Breast epithelium (tissue), 3 donors: ENCODE data around the gene AFG3L2.

Experiments used
- POLR2A ChIP-seq: fragments of 450-650 bp; IDR thresholded peaks from one replicate; pipeline ENCODE4 v1.6.1; 2016; ENCODE audit warnings: antibody characterized with exemption, mild to moderate bottlenecking, moderate library complexity
- POLR2AphosphoS5 ChIP-seq, 3 donors: sonication (generic); formaldehyde crosslinking; IDR thresholded peaks; one replicate each; pipeline ENCODE4 v1.6.1; 2017; ENCODE audit warnings: antibody characterized with exemption in 3 of 3
- TF ChIP-seq, protein P1 (sequence below), 3 donors: fragments of 450-650 bp; IDR thresholded peaks; one replicate each; pipeline ENCODE4 v1.5.1; 2016 to 2017; ENCODE audit warnings: antibody characterized with exemption in 3 of 3, mild to moderate bottlenecking in 3 of 3, moderate library complexity in 3 of 3

DNA sequence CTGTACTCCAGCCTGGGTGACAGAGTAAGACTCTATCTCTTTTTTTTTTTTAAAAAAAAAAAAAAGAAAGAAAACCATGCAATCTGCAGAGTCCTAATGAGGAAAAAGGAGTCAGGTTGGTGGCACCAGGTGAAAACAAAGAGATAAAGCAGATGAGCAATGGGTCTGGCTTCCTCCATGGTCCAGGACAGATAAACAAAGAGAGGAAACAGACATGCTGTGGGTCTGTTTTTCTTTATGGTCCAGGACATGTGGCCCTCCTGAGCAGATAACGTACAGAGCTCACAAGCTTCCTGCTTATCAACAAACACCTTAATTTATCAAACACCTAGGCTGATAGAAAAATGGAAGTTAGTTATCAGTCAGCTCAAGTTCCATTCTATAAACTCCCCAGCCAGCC lies 93.4 kb downstream of the AFG3L2 start:
- TF ChIP-seq, protein P1, sequence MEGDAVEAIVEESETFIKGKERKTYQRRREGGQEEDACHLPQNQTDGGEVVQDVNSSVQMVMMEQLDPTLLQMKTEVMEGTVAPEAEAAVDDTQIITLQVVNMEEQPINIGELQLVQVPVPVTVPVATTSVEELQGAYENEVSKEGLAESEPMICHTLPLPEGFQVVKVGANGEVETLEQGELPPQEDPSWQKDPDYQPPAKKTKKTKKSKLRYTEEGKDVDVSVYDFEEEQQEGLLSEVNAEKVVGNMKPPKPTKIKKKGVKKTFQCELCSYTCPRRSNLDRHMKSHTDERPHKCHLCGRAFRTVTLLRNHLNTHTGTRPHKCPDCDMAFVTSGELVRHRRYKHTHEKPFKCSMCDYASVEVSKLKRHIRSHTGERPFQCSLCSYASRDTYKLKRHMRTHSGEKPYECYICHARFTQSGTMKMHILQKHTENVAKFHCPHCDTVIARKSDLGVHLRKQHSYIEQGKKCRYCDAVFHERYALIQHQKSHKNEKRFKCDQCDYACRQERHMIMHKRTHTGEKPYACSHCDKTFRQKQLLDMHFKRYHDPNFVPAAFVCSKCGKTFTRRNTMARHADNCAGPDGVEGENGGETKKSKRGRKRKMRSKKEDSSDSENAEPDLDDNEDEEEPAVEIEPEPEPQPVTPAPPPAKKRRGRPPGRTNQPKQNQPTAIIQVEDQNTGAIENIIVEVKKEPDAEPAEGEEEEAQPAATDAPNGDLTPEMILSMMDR (IDR thresholded peaks at IDR 0.05) = no peak
- TF ChIP-seq POLR2AphosphoS5 (IDR thresholded peaks at IDR 0.05) = no peak
- no peak for TF ChIP-seq POLR2A
